Measurements from ENCODE around the gene FARS2. TPM values are rescaled to one million over a fixed set of nuclear protein-coding genes. Genes with fewer than 3 reads are reported as not detected.

FARS2 gene
- total and polyA plus RNA-seq, 2 of the 13 experiments (the other 11 are each of a cell fraction or from before 2014, with no cell fraction given), result 15.4 to 26.0 TPM

DNA sequence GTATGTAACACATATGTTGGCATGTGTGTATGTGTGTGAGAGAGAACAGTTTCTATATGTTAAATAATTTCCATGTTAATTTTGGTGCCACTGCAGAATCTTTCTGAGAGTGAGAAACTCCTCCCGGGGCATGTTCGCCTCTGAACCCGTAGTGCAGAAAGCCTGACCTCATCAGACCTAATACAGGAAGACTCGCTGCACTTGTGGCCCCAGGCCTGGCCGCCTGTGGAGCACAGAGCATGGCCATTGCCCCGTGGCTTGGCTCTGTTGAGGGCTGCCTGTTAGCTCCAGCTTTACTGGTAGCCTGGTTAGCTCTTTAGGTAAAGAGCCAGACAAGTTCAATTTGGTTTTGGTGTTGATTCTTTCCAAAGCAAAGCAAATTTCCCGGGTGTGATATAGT, 25.5 kb downstream of the FARS2 start:
- Histone ChIP-seq H3K4me2 (ENCODE audit: low read depth, low read length) (no peak overlapping the region), H3K9me3 (ENCODE audit: low read length) (no peaks in the 10 kb centered on the region), H3K4me1 (ENCODE audit: insufficient read depth, low read length) (peaks cover 10% of the 10 kb centered on the region), H3K9ac (ENCODE audit: insufficient read depth, low read depth, low read length) (no peak overlapping the region), H3K36me3 (replicated peaks in 1 of 2; ENCODE audit: control insufficient read depth in 1 of 2, insufficient read depth in 2 of 2, low read length in 2 of 2) (no peaks in the 10 kb centered on the region), H3K79me2 (ENCODE audit: insufficient read depth, low read length) (peaks cover 3% of the 10 kb centered on the region), H3K4me3 (replicated peaks in 1 of 3; ENCODE audit: insufficient read depth in 1 of 3, low read depth in 2 of 3, low read length in 3 of 3) (no peak overlapping the region), H4K20me1 (ENCODE audit: insufficient read depth, low read length) (no peaks in the 10 kb centered on the region), H3K27ac (ENCODE audit: extremely low read length, insufficient read depth, low read length) (no peak overlapping the region), H3K27me3 (ENCODE audit: control insufficient read depth in 1 of 2, insufficient read depth in 2 of 2, low read length in 2 of 2) (no peaks in the 10 kb centered on the region), H2AFZ (ENCODE audit: low read length) (no peak overlapping the region)
- no peak for TF ChIP-seq ATM (IDR thresholded peaks at IDR 0.05; ENCODE audit: borderline replicate concordance)
- no peak for TF ChIP-seq ZNF550 (CRISPR knock-in tag; IDR thresholded peaks at IDR 0.05; ENCODE audit: borderline replicate concordance)
- no peak for TF ChIP-seq SAP130 (CRISPR knock-in tag; IDR thresholded peaks at IDR 0.05; ENCODE audit: low read depth)
- TF ChIP-seq SP140L (CRISPR knock-in tag; IDR thresholded peaks at IDR 0.05; ENCODE audit: borderline replicate concordance), result no peak
- TF ChIP-seq TBX3 (IDR thresholded peaks at IDR 0.05; ENCODE audit: borderline replicate concordance), result no peak
- TF ChIP-seq, protein P1, sequence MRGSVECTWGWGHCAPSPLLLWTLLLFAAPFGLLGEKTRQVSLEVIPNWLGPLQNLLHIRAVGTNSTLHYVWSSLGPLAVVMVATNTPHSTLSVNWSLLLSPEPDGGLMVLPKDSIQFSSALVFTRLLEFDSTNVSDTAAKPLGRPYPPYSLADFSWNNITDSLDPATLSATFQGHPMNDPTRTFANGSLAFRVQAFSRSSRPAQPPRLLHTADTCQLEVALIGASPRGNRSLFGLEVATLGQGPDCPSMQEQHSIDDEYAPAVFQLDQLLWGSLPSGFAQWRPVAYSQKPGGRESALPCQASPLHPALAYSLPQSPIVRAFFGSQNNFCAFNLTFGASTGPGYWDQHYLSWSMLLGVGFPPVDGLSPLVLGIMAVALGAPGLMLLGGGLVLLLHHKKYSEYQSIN (CRISPR knock-in tag; IDR thresholded peaks at IDR 0.05; ENCODE audit: borderline replicate concordance), result no peak
- no peak for TF ChIP-seq ETV5 (CRISPR knock-in tag; IDR thresholded peaks at IDR 0.05; ENCODE audit: borderline replicate concordance)
- TF ChIP-seq ZNF83 (CRISPR knock-in tag; IDR thresholded peaks at IDR 0.05; ENCODE audit: borderline replicate concordance), result no peak
- TF ChIP-seq ZNF747 (CRISPR knock-in tag; IDR thresholded peaks at IDR 0.05; ENCODE audit: borderline replicate concordance), result no peak
- TF ChIP-seq TAF15 (IDR thresholded peaks at IDR 0.05; ENCODE audit: low read depth, low read length, poor library complexity, severe bottlenecking), result no peak
- no peak for TF ChIP-seq HCFC1 (IDR thresholded peaks at IDR 0.05; ENCODE audit: low read depth, low read length)
- TF ChIP-seq ZNF562 (CRISPR knock-in tag; IDR thresholded peaks at IDR 0.05; ENCODE audit: borderline replicate concordance), result no peak
- TF ChIP-seq HIVEP1 (CRISPR knock-in tag; IDR thresholded peaks at IDR 0.05), result no peak
- ATAC-seq, result no peak
- no peak for FAIRE-seq
- BruUV-seq (replicated peaks), result no TSS peak
- ChIA-PET POLR2A (no interaction called here), CTCF (ENCODE audit: low intra/inter-chr PET ratio, low total read pairs) (no interaction called here)
- DNase-seq (ENCODE audit: low spot score), result no peak
- WGBS (ENCODE audit: low lambda C conversion rate), result 97% methylated on average over 7 of the region's 7 CpGs
- intact Hi-C loops (cut with micrococcal nuclease; ENCODE audit: unreplicated experiment) (no loop called here), in situ Hi-C loops (cut with HindIII; ENCODE audit: extremely low pct_ligation_motif_present, low pct_unique_long_range_greater_than_20kb) (no loop called here)

All from HepG2 (cell line).